Measurements from ENCODE around the gene RBM7.

- TF ChIP-seq CTCF (IDR thresholded peaks at IDR 0.05) (no peak), POLR2A (IDR thresholded peaks at IDR 0.05) (no peak)
Observed at GRCh38 chr11:114401311-114401710, 845 bp downstream of the RBM7 start.
